NK-92 (cell line): ENCODE data around the gene LRRC75B.
A peak's percentile ranks its signal among the peaks of the same experiment; 100 is the strongest.
"Not testable (repeated sequence)": the region's sequence is repeated elsewhere in the genome, so short reads cannot be mapped to it uniquely, and the experiment has no call there.

Experiments
- DNase-seq: peaks from one replicate; lab custom pipeline; 2025; ENCODE audit not compliant: unreplicated experiment; lab: John Stamatoyannopoulos, UW

The LRRC75B gene

DNA sequence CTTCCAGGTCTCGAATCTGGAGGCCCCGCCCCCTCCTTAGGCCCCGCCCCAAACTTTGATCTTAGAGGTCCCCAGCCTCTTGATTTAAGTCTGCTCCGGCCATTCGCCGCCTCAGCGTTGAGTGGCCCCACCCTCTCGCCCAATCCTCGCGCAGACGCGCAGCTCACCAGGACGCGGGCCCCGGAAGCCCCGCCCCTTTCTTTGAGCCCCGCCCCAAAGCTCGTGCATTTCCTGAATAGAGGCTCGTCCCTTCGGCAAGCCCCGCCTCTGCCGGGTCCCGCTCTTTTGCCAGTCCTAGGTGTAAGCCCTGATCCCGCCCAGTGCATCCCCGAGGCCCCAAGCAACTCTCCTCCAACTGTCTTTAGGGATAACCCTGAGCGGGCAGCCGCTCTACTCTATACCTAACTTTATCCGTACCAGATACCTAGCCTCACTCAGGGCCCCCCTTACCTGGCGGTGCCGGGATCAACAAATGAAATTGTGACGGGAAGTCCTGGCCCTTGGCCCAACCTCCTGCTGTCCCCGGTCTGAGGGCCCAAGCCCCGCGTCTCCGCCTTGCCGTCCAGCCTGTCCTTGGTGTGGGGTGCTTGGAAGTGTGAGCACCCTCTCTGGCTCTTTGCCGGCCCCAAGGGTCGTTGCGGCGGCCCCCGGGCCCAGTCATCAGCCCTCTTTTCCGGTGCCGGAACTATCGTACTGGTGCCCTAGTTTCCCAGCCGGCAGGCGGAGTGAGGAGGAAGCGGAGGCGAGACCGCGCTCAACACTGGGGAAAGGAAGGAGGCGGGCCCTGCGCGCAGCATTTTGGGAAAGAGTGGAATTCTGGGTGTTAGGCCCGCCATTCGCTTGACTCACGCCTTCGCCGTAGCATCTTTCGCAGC is 37.5 kb downstream of the LRRC75B start, which contains the start of gene SNRPD3:
SNRPD3 (plus strand) TSS at position 835 of the 875 bp plus-strand sequence. CDS start 1,676 bp downstream, outside the sequence.
- peak; percentile 97 for DNase-seq

DNA sequence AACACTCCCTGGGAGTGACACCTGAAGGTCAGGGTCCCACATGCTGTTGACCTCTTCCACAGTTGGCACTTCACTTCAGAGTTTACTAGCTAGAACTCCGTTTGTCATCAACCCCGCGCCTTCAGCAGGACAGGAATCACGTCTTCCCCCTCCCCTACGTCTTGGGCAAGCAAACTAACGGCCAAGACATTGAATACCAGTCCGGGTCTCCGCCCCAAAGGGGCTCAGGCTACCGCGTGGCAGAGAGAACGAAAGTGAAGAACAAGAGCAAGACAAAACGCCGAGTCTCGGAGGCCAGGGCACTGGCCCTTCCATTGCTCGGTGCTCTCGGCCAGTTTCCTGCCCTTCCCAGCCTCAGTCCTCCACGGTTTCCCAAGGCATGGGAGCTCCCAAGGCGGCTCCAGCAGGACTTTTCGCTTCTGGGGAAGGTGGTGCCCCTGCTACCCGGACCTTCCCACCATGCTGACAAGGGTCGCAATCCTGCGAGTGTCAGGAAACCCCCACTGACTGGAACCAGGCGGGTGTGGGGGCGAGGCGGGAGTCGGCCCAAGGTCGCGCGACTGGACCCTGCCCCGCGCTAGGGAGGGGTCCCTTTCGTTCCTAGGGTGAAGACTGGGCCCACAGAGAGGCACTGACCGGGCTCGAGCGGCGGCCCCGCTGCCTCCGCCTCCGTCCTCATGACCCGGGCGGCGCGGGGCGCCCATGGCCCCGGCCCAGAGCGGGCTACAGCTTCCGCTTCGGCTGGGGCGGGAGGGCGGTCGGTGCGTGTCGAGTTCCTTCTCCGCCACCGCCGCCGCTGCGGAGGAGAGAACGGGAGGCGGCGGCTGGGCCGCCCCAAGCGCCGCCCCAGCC is 38.3 kb downstream of the LRRC75B start, which contains the start of gene GUCD1:
GUCD1 (minus strand) TSS at position 826 of the 852 bp plus-strand sequence; CDS start at position 679, 147 bp downstream.
- DNase-seq, result no peak

DNA sequence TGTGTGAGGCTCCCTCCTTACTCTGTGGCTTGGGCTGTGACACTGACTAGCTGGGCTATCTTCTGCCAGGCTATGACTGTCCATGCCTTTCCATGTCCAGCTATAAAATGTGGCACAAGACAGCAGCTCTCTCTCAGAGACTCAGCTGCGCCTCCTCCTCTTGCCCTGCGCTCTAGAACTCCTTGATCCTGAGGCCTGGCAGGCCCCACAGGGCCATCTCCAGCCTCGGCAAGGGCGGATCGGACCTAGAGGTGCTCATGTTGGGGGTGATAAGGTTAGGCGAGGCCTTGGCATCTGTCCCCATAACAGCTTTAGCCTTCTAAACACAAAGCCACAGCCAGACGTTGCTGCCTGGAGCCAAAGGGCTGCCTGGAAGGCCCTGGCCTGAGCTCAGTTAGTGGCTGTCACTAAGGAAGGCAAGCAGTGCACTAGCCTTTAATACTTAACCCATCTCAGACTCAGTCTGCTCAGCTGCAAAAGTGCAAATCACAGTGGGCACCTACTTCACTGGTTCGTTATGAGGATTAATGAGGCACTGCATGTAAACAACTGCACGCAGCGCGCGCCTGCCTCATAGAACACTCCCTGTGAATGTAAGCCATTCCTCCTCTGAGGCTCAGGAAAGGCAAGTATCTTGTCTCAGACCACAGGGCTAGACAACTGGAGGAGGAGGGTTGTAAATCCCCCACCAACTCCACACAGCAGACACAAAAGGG is 39.1 kb downstream of the LRRC75B start:
- DNase-seq, result no peak

DNA sequence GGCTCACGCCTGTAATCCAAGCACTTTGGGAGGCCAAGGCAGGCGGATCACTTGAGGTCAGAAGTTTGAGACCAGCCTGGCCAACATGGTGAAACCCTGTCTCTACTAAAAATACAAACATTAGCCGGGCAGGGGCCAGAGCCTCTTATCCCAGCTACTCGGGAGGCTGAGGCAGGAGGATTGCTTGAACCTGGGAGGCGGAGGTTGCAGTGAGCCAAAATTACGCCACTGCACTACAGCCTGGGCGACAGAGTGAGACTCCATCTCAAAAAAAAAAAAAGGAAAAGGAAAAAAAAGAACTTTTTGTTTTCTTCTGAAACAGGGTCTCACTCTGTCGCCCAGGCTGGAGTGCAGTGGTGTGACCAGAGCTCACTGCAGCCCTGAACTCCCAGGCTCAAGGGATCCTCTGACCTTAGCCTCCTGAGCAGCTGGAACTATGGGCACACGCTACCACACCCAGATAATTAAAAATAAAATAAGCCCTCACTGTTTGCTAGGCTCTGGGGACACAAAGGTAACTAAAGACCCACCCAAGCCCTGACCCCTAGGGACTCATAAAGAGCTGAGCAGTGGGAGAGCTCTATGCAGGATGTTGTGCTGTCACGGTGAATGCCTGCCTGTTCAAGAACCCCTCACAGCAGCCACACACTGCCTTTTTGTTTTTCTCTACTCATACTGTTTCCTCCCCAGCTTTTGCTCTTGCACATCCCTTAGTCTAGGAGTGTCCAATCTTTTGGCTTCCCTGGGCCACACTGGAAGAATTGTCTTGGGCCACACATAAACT is 40.2 kb downstream of the LRRC75B start:
- not testable (repeated sequence) for DNase-seq

DNA sequence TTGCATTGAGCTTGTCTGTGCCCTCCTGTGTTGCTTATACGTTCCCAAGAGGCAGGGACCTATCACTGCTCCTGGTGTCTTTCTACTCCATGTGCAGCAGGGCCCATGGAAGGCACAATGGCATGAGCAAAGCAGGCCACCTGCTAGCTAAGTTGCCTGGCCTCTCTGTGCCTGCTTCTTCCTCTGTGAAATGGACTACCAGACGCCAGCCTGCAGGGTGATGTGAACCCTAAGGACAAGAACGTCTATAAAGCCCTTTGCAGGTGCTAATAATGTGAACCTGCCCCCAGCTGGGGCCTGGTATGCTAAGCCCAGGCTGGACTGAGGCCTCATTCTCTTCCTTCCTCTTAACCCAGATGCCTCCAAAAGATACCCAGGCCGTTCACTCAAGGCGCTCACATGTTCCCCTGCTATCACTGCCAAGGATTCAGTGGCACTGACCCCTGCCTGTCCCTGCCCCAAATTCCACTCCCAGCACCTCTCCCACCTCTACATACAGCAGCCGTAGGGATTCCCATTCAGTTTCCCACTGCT is 41.9 kb downstream of the LRRC75B start:
- no peak for DNase-seq

DNA sequence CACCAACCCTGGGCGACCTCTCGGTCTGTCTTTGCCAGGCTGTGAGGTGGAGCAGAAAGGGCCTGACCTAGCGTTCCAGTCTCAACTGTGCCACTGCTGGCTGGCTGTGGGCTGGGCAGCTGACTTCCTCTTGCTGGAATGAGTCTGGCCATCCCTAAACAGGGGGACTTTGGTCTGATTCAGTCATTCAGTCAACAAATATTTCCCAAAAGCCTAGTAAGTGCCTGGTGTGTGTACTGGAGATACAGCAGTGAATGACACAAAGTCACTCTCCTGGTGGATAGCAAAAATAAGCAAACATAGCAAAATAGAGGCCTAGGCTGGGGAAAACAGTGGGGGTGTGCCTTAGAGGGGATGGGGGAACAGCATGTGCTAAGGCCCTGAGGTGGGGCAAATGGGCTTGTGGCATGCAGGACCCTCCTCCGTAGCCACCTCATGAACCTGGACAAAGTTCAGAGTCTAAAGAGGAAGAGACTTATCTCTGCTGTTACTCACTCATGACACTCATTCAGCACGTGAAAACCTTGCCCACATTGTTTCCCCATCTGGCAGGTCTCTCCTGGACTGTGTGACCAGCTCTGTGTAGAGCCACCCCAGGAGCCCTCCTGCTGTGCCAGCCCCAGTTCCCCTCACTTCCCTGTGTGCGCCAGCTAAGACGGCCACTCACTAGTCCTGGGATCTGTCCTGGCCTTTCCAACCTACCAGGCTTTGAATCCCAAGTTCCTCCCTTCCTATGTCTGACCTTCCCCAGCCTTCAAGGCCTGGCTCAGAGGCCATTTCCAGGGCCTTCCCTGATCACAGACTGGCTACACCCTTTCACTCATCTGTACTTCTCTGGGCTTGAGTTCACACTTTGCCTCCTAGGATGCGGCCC is 42.6 kb downstream of the LRRC75B start:
- no peak for DNase-seq

DNA sequence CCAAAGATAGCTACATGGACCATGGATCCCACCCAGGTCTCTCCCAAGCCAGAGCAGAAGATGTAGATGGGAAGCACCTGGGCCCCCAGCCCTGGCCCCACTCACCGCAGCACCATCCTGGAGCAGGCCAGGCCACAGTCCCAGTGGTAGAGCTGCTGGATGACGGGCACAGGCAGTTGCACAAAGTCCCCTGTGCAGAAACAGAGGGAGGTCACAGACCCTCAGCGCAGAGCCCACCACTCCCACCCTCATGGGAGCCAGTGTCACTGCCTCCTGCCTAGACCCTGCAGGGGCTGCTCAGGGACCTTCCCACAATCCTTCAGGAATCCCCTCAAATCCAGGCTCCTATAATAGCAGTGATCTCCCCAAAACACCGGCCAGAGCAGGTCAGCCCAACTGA is 44.1 kb downstream of the LRRC75B start:
- DNase-seq, result no peak

DNA sequence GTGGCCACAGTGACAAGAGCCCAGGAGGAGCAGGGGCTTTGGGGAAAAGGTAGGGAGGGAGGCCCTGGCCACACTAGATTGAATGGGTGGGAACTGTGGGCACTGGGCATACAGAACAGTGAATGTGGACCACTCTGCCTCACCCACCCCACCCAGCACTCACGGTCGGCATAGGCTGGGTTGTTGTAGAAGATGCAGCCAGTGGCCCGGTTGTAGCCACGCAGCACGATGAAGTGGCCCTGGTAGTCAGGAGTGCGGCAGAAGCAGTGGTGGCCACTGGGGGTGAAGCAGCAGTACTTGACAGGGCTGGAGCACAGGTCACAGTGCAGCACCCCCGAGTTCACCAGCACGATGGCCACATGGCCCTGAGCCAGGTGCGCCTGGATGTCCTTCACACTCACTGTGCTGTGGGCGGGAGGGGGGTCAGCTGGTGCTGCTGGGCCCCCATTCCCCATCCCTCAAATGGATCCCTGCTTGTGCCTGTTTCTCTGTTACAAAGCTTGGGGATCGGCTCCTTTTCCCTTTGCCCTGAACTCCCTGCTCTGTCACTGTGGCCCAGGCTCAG is 49.1 kb downstream of the LRRC75B start:
- DNase-seq, result no peak

DNA sequence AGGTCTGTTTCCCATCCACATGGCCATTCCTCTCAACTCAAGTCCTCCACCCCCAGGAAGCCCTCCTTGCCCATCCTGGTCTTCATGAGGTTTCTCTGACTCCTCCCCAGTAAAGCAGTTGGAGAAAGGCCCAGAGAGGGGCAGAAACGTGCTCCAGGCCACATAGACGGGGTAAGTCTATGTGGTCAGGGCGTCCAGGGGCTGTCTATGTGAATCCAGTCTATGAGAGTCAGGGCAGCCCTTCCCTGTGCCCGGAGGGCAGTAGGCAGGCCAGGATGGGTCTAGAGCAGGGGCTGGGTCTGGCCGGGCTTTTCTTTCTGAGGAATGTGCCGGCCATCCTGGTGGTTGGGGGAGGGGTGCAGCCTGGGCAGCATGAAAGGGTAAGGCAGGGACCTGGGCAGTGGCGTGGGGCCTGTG is 49.7 kb downstream of the LRRC75B start:
- DNase-seq, result no peak

DNA sequence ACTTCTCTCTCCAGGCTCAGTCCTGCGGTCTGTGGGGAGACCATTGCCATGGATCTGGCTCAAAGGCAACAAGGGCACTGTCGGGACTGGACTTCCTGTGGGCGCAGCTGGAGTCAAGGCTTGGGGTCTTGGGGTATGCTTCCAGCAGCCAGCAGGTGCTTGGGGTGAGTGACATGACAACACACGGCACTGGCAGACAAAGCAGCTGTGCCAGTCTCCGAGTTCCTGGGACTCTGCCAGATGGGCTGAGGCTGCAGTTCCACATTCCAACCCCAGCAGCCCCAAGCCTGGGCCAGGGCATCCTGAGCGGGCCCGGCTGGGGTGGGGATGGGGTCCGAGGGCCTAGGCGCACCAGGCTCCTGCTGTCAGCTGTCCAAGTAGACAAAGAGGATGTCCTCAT is 50.2 kb downstream of the LRRC75B start:
- DNase-seq, result no peak

DNA sequence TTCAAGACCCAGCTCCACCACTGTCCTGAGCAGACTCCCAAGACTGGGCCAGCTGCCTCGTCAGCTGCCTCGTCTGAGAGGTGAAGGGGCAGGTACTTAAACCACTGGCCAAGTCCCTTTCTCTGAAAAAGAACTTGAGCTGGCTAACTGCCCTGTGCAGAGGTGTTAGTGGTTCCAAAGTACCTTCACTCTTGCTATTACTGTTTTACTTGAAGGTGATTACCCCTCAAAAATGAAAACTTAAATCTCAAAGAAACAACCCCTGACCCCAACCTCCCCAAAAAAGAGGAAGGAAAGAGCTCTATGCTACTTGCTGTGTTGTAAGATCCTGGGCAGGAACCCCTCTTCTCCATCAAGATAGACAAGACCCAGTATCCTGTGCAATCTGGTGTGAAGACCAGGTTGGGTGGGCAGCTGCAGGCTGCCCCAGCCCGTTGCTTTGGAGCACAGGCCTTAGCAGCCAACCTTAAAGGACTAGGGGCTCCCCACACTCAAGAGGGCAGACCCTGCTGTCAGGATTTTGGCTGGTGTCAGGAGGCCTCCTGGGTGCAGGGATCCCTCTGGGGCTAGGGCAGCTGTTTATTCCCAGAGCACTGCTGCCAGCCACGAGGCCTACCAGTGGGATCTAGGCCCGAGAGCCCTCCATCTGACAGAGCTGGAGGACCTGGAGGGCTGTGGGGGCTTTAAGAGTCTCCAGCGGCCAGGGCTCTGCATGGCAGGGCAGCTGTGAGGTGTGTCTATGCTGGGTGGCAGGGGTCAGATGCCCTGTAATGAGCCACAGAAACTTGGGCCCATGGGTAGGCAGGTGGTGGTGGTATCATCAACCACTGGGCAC is 51.0 kb downstream of the LRRC75B start:
- no peak for DNase-seq

DNA sequence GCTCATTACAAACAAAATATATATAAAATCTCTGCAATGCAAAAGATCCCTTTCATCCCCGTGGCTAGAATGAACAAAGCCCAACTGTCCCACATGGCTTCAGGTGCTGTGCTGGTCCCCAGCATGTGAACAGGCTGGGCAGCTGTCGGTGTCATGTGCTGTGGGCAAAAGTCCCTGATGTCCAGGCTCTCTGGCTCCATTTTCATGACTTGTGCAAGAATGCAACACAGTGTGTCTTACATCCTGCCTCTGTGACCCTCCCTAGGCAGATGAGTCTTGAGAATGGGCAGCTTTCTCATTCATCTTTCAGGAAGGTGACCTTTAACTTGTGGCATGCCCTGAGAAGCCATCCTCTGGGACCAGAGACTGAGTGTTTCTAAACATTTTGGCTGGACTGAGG is 52.4 kb downstream of the LRRC75B start:
- no peak for DNase-seq

DNA sequence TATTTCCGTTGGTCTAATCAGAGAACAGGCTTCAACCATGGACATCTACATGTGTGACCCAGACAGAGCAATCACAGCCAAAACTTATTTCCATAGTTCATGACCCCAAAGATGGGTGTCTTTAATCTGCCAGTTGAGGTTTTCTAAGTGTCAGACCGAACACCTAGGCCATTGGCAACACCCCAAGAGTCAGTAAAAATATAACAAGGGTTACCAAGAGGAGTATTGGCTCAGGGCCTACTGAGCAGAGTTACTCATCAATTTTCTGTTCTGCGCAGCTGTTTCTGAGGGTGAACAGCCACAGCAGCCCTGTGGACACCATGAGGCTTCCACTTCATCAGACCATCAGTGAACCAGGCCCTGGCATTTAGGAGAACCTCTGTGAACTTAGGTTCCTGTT is 56.8 kb downstream of the LRRC75B start:
- DNase-seq, result no peak
